Neural crest cell (in vitro differentiated cells): Measurements from ENCODE around the gene SNX27. TPM values are rescaled to one million over a fixed set of nuclear protein-coding genes. Genes with fewer than 3 reads are reported as not detected.

Experiments
- DNase-seq: peaks from one replicate; pipeline ENCODE4 v3.0.0; 2021; ENCODE audit warnings: low read depth, mixed read lengths, low spot score
- H3K27ac Mint-ChIP-seq: one replicate; pipeline ENCODE4 v1.8.0; 2021; ENCODE audit warnings: mild to moderate bottlenecking, mixed read lengths; ENCODE audit not compliant: unreplicated experiment
- H3K27me3 Mint-ChIP-seq: 2 replicates; pipeline ENCODE4 v1.8.0; 2021; ENCODE audit warnings: low read depth, mild to moderate bottlenecking, mixed read lengths
- H3K36me3 Mint-ChIP-seq: 2 replicates; pipeline ENCODE4 v1.8.0; 2021; ENCODE audit warnings: low read depth, mild to moderate bottlenecking, mixed read lengths
- H3K4me1 Mint-ChIP-seq: 2 replicates; pipeline ENCODE4 v1.8.0; 2021; ENCODE audit warnings: mixed read lengths
- H3K4me3 Mint-ChIP-seq: one replicate; pipeline ENCODE4 v1.8.0; 2021; ENCODE audit warnings: mild to moderate bottlenecking, mixed read lengths
- H3K9me3 Mint-ChIP-seq: 2 replicates; pipeline ENCODE4 v1.8.0; 2021; ENCODE audit warnings: mixed read lengths
- total RNA-seq: library from RNA; stranded (reverse); gene quantifications from 2 replicates; pipeline ENCODE4 v1.2.1, GENCODE V29; 2021
- TF ChIP-seq, protein P1 (sequence below): fragments of 200-600 bp; sonication (generic); conservative IDR thresholded peaks from 2 replicates; pipeline ENCODE4 v1.5.0; 2021; ENCODE audit warnings: antibody characterized with exemption, mild to moderate bottlenecking

SNX27 gene
- total RNA-seq, 1 donor from 2014 or later = 48.3 TPM

DNA sequence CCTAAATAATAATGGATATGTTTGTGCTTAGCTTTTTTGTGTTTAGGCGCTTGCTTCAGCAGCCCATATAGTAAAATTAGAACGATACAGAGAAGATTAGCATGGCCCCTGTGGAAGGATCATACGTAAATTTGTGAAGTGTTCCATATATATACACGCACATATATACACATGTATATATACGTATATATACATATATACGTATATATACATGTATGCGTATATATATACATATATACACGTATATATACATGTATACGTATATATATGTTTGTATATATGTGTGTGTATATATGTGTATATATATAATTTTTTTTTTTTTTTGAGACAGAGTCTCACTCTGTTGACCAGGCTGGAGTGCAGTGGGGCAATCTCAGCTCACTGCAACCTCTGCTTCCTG, 17.4 kb downstream of the SNX27 start:
- H3K4me3 Mint-ChIP-seq = no peak overlapping the region
- no peak overlapping the region for H3K27ac Mint-ChIP-seq
- H3K36me3 Mint-ChIP-seq = peaks cover 6% of the 10 kb centered on the region
- no peaks in the 10 kb centered on the region for H3K9me3 Mint-ChIP-seq
- no peaks in the 10 kb centered on the region for H3K27me3 Mint-ChIP-seq
- no peak for DNase-seq
- TF ChIP-seq, protein P1, sequence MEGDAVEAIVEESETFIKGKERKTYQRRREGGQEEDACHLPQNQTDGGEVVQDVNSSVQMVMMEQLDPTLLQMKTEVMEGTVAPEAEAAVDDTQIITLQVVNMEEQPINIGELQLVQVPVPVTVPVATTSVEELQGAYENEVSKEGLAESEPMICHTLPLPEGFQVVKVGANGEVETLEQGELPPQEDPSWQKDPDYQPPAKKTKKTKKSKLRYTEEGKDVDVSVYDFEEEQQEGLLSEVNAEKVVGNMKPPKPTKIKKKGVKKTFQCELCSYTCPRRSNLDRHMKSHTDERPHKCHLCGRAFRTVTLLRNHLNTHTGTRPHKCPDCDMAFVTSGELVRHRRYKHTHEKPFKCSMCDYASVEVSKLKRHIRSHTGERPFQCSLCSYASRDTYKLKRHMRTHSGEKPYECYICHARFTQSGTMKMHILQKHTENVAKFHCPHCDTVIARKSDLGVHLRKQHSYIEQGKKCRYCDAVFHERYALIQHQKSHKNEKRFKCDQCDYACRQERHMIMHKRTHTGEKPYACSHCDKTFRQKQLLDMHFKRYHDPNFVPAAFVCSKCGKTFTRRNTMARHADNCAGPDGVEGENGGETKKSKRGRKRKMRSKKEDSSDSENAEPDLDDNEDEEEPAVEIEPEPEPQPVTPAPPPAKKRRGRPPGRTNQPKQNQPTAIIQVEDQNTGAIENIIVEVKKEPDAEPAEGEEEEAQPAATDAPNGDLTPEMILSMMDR = no peak
- H3K4me1 Mint-ChIP-seq = peaks cover 7% of the 10 kb centered on the region

DNA sequence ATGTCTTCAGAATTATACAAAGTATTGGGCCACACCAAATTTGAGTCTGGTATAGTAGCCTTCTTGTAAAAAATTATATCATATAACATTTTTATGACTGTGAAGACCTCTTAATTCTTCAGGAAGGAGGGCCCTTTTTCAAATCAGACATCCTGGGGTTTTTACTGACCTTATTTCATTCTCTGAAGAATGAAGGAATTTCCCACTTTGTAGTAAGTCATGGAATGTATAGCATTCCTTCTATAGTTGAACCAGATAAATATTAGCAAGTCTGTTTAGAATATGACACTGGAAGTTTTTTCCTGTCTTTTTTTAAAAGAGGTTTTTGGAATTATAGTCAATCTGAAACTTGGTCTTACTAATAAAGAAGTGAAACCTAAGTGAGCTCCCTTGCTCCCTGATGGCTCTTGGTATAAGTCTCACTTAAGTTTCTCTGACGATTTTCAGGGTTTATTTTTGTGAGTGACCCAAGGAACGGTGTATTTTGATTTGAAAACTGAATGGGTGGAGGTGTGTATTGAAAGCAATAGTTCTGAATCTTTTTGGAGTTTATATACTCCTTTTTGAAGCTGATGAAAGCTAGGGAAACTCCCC, 23.7 kb downstream of the SNX27 start:
- Mint-ChIP-seq H3K36me3 (peaks cover 6% of the 10 kb centered on the region), H3K4me1 (peaks cover 22% of the 10 kb centered on the region), H3K9me3 (peaks cover under 1% of the 10 kb centered on the region), H3K4me3 (no peak overlapping the region), H3K27ac (no peak overlapping the region), H3K27me3 (no peaks in the 10 kb centered on the region)
- TF ChIP-seq, protein P1 = no peak
- DNase-seq = no peak

DNA sequence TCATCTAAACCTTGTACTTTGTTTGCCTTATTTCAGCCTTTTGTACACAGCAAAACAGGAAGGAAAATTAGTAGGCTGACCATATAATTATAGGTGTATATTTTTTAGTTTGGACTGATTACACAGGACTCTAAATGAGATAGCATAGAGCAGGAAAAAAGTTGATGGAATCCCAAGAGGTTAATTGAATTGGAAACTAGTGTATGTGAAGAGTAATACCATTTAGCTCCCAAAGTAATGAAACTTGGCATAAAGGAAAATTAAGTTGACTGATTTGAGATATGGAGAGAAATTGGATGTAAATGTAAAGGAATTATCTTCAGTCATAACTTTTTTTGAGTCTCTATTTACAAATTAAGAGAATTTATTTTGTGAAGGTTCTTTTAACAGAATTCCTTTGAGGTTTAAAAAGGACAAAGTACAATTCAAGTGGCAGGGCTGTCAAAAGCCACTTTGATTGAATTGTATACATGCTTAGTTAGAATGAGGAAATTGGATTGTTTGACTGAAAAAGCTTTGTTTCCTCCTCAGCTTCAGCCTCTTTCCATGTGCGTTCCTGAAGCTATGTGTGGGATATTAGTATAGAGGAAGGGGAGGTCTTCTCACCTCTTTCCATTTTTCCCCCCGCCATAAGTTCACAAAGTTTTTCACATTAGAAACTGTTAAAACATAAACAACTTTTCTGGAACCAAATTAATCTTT, 26.4 kb downstream of the SNX27 start:
- H3K4me1 Mint-ChIP-seq = peaks cover 22% of the 10 kb centered on the region
- H3K27ac Mint-ChIP-seq = peak overlapping the region; percentile 52
- H3K27me3 Mint-ChIP-seq = no peaks in the 10 kb centered on the region
- H3K9me3 Mint-ChIP-seq = peaks cover 5% of the 10 kb centered on the region
- H3K36me3 Mint-ChIP-seq = peaks cover 10% of the 10 kb centered on the region
- no peak for DNase-seq
- TF ChIP-seq, protein P1 = no peak
- H3K4me3 Mint-ChIP-seq = no peak overlapping the region

DNA sequence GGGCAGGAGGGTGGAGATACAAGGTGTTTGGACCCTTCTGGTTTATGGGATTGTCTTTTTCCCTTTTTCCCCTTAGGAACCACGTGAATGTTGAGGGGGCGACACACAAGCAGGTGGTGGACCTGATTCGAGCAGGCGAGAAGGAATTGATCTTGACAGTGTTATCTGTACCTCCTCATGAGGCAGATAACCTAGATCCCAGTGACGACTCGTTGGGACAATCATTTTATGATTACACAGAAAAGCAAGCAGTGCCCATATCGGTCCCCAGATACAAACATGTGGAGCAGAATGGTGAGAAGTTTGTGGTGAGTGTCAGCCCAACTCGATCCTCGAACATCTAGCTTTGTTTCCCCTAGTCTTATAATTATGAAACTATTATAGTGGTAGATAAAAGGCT, 27.0 kb downstream of the SNX27 start:
- TF ChIP-seq, protein P1 = no peak
- Mint-ChIP-seq H3K27me3 (no peaks in the 10 kb centered on the region), H3K27ac (no peak overlapping the region), H3K4me1 (peaks cover 17% of the 10 kb centered on the region), H3K36me3 (peaks cover 10% of the 10 kb centered on the region), H3K9me3 (peaks cover 5% of the 10 kb centered on the region), H3K4me3 (no peak overlapping the region)
- no peak for DNase-seq

DNA sequence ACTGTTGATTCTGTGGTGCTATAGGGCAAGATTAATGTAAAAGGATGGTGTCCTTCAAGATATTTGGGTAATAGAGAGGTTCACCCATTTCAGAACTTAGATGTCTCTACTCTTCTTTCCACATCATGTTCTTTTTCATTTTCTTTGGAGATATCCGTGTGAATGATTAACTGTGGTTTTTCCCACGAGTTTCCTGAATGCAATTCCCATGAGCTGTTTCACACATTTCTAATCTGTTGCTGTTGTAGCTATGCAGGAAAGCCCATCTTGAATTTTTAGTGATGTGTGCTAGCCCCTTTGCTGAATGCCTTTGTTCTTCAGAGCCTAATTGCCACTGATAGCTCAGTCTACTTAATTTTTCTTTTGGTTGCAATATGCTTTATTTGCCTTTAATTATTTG, 27.6 kb downstream of the SNX27 start:
- H3K4me1 Mint-ChIP-seq = peaks cover 15% of the 10 kb centered on the region
- DNase-seq = no peak
- peaks cover 5% of the 10 kb centered on the region for H3K9me3 Mint-ChIP-seq
- H3K36me3 Mint-ChIP-seq = peaks cover 10% of the 10 kb centered on the region
- no peak overlapping the region for H3K4me3 Mint-ChIP-seq
- TF ChIP-seq, protein P1 = no peak
- H3K27ac Mint-ChIP-seq = no peak overlapping the region
- H3K27me3 Mint-ChIP-seq = no peaks in the 10 kb centered on the region
